GM21786 (cell line): ENCODE data around the gene TTLL6.
"Not testable (repeated sequence)": the region's sequence is repeated elsewhere in the genome, so short reads cannot be mapped to it uniquely, and the experiment has no call there.

Source experiments
- ATAC-seq: cut with Tn5 transposase; IDR thresholded peaks from one replicate; pipeline ENCODE4 v1.9.1; 2021; ENCODE audit not compliant: unreplicated experiment

TTLL6 gene

DNA sequence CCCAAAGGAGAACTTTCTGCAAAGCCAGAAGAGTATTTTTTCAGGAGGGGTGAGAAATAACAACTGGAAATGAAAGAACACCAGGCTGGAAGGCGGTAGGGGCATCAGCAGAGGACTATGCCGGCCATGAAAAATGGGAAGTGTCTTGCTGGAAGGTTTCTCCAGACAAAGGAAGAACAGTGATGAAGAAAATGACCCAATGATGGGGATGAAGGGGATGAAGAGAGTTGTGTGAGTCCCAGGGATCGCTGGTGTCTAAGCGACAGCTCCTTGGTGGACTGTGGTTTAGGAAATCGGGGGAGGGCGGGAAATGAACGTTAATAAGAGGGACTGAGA is 623 bp downstream of the TTLL6 start:
- no peak for ATAC-seq

DNA sequence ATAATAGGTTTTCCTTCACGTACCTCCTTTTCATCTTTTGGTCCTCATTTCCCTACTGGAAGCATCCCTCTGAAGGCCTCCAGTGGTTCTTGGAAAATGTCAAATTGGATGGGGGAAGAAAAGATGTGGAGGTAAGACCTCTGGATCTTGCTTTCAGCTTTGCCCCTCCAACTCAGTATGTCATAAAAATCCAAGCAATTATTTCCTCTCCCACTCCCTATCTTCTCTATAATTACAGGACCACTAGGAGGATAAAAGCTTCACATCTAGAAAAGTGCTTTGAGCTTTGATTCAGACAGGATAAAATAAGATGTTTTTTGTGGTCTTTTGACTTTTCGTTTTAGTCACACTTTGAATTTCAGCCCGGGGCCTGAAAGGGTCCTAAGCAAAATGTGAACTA is 1.7 kb downstream of the TTLL6 start:
- no peak for ATAC-seq

DNA sequence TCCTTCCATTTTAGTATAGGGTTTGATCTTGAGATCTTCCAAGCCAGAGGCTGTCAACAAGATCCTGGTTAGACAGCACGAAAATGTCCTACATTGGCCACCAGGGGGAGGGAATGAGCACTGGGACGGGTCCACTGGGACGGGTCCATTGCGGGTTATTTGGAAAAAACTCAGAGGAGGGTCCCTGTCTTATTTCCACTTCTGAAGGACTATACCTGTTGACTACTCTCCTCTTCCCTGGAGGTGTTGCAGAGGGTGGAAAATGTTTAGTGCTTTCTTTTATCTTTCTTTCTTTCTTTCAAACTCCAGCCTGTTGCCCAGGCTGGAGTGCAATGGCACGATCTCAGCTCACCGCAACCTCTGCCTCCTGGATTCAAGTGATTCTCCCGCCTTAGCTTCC is 2.5 kb downstream of the TTLL6 start:
- ATAC-seq = no peak

DNA sequence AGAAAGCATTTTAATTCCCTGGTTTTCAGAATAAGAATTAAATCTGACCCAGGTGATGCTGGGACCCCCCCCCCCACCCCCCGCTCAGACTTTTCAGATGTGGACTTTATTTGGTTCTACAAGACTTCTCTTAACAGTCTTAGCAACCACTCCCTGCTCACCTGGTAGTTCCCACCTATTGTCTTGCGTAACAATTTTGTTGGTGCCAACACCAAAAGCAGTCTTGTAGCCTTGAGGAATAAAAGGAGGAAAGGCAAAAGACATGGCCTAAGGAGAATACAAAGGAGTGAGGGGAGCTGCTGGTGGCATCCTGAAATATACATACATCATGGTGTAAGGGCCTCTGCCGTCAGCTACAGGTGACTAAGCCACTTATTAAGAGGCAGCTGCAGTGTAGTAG is 5.0 kb downstream of the TTLL6 start:
- no peak for ATAC-seq

DNA sequence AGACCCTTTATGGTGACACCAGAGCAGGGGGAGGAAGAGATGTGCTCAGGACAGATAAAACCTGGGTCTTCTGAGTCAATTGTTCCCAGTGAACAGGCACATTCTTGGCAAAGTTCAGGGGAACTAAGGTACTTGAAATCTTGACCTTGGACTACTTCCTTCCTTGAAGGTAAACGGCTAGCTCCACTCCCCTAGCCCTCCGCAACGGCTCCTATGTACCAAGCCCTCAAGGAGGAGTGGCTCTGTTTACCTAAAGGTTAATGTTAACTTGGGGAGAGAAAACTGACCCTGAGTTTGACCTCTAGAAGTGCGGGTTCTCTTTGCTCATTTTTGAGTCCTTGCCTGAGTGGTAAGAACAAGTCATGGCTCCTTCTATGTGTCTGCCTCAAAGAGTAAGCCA is 7.8 kb downstream of the TTLL6 start:
- no peak for ATAC-seq

DNA sequence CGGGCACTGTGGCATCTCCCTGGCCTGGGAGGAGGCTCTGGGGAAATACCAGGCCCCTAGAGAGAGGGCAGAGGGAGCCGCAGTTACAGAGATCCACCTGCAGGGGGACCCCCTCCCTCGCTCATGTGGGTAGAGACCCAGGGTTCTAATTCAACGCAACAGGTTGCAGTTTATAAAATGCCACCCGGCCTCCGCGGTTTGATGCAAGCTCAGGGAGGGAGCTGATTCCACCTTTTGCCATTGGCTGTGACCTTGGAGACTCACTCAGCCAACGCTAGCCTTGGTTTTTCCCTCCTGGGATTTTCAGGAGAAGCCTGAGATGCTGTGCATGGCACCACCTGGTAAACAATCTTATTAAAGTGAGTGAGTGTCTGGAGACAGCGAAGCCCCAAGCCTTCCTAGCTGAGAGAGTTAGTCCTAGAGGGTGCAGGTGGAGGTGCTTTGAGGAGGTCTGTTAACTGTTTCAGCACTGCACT is 12.1 kb downstream of the TTLL6 start:
- ATAC-seq = no peak

DNA sequence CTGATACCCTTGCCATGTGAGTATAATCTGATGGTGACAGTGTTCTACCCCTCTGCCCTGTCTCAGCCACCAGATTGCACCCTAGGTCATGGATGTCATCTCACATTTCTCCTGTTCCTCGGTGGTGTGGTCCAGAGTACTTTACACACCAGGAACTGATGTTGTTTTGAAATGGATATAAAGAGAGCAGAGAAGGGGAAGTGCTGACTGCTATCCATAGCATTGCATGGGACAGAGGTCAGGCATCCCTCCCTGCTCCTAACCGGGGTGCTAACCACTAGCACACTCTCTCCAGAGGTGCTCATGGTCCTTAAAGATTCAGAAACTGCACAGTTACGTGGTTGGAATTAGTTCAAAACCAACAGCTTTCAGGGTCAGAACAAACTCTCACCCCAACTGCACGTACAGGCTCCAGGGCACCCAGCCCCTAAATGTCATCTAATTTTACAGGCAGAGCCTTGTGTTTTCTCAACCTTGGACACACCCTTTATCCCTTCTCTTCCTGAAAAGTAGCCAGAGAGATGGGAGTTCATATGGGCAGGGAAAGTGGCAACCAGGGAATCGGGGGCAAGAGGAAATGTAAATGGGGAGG is 16.3 kb downstream of the TTLL6 start:
- no peak for ATAC-seq

DNA sequence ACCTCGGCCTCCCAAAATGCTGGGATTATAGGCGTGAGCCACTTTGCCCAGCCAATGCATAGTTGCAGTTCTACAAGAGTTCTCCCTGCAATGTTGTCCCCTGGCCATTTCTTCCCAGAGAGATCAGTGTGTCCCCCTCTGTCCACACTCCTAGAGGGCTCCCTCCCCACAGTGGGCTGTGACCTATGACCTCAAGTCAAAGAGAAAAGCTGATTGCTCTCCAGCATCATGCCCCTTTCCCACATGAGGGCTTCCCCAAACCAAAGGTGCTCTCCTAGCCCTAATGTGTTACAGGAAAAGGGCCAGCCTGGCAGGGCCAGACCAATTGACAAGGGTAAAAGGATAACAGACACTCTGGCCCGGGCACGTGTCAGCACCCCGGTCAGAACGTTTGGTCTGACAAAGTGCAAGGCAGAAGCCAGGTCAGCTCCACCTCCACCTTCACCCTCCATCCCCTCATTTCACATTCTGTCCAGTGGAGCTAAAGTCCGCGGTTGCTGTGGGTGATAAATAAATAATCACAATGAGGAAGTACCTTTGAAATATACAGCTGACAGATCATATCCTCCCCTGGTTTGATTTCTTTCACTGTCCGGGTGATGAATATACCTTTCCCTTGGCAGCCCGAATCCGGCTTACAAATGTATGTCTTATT is 17.8 kb downstream of the TTLL6 start:
- no peak for ATAC-seq

DNA sequence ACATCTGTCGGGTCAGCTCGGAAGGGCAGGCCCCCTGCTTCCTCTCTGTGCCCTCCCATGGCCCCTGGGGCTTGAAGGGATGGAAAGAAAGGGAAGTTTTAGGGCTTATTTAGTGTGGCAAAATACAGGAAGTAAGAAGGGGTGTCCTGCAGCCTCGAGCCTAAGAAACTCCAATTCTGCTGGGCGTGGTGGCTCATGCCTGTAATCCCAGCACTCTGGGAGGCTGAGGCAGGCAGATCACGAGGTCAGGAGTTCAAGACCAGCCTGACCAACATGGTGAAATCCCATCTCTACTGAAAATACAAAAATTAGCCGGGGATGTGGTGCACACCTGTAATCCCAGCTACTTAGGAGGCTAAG is 20.9 kb downstream of the TTLL6 start:
- not testable (repeated sequence) for ATAC-seq

DNA sequence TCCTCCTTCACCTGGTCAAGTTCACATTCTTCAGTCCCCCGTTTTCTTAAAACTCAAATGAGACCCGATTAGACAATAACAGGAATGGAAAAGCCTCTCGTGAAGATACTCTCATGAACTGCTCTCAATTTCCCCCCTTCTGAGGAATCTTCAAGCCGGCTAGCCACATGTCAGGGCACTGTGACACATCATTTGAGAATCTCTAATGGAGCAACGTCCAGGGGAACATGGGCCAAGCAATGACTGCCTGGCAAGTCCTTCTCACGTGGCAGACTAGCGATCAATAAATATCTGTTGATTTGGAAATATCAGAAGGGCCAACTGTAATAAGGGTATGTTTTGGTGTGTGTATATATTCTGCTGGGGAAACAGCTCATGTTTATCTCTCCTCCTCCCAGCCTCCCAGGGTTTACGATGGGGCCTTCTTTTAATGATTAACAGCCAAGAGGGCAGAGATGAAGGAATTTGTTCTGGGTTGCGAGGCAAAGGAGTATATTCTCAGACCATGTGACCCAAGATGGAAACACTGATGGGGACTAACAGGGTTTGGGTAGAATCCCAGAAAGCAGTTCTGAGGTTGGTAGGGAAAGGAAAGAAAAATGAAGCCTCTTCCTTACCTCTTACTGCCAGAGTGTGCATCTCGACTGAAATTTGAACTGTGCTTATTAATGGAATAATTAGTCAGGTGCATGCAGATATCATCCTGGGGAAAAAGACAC is 21.4 kb downstream of the TTLL6 start:
- ATAC-seq = no peak

DNA sequence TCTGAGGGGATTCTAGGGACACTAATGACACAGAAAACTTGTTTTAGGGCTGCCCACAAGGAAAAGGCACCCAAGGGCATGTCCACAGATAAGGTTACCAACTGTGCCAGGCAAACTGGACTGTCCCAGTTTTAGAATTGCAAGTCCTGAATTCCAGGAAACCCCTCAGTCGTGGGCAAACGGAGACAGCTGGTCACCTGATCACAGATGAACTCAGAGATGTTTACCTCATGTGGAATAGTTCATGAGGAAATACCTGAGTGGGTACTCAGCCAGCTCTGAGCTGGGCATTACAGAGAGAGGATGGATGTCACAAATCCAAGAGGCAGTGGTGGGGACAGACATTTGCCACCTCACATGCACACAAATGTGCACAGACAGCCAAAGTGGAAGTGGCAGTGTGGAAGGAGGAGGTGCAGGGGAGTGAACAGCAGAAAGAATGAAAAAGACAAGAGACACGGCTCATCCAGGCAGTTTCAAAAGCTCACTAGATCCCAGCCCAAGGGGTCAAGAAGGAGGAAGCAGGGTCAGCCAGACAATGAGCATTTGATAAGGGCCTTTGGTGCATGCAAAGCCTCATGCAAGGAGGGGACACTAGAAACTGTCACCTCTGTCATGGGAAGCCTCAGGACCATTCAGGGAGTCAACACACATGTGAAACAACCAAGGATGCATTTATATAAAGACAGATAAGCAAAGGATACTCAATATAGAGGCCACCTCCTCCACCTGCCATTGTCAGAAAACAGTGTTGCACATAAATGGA is 24.8 kb downstream of the TTLL6 start:
- no peak for ATAC-seq

DNA sequence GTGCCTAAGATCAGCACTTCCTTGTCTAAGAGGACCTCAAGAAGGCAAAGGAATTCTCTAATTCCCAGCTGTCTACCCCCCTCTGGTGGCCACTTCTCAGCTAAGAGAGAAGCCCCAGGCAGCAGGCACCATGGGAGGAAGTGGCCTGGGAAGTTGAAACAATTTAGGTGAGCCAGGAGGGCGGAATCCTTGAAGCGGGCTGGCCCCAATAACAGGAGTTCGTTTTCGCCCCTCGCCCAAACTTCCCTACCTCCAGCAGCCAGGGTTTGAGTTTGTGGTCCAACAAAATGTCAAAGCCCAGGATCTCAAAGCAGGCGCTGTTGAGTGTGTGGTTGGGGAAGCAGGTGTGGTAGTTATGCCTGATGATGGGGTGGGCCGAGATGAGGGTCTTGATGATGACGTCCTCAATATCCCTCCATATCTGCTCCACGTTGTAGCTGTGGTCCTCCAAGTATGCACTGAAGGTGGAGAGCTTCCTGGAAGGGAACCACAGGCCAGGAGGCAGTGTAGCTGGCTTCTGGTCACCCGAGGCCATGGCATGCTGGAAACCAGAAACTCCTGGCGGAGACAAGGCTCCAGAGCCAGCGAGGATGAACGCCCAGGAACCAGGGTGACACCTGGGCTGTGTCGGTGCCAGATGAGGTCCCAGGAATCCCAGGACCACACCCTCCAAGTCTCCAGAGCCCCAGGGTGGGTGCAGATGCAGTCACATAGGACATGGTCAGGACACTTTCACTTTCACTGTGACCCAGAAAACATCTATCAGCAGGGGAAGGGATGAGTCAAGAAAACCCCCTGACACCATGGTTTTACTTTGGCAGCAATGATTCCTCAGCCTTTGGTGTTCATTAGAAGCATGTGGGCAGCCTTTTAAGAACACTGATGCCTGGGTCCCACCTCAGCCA is 25.6 kb downstream of the TTLL6 start:
- no peak for ATAC-seq

DNA sequence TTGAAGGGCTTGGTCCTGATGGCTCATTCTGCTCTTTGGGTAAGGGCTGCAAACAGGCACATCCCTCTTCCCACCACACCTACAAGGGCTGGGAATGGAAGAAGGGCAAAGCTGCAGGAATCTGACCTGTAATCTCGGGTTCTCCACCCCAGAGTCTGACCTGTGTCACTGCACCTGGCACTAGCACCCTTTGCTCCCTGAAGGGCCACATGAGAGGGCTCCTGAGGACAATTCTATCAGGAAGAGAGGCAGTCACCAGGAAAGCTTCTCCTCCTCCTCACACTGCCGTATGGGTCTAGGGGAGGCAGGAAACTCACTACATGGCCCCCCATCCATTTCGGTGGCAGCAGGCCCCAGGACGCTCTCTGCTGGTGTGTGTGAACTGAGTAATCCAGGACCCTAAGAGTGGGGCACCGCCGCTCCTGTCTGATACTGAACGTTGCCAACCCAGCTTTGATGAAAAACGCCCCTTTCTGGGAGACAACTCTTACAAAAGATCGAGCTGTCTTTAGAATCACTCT is 26.4 kb downstream of the TTLL6 start:
- ATAC-seq = no peak

DNA sequence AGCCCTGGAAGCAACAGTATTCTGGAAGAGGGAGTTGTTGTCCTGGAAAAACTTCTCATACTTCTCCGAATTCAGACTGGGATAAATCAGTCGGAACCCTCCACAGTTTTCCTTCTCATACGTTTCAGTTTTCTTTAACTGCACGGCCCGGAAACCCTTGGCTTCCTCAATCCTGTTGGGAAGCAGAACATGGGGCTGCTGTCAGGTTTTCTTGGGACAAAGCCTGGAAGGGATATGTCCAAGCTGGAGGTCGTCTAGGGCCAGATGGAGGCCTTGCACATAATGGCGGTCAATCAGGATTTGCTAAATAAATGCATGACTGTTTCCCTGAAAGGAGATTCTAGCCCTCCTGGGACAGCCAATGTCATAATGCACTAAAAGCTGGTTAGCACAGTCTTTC is 29.2 kb downstream of the TTLL6 start:
- ATAC-seq = no peak

DNA sequence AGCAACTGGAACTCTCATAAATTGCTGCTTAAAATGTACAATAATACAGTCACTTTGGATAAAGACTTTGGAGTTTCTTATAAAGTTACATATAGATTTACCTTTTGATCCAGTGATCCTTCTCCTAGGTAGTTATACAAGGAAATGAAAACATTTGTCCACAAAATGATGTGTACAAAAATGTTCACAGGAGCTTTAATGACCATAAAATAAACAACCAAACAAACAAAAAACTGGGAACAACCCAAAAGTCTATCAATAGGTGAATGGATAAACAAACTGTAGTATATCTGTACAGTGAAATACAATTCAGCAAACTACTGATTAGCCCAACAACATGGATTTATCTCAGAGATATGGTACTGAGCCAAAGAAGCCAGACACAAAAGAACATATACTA is 37.6 kb downstream of the TTLL6 start:
- no peak for ATAC-seq

DNA sequence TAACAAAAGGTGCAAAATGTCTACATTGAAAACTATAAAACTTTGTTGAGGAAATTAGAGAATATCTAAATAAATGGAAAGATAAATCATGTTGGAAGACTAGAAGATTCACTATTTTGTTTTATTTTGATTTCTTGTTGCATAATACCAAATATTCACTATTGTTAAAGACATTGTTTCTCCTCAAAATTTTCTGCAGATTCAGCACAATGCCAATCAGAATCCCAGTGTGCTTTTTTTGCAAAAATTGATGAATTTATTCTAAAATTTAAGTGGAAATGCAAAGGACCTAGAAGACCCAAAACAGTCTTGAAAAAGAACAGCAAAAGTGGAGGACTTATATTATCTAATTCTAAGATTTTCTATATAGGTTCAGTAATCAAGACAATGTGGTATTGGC is 40.4 kb downstream of the TTLL6 start:
- no peak for ATAC-seq

DNA sequence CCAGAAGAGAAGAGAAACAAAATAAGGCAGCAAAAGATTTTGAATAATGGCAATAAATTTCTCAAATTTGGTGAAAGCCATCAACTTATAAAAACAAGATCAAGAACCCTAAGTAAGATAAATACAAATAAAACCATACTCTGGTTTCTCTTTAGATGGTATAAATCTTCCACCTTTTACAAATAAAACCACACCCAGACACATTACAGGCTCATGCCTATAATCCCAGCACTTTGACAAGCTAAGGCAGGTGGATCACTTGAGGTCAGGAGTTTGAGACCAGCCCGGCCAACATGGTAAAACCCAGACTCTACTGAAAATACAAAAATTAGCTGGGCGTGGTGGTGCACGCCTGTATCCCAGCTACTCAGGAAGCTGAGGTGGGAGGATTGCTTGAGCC is 43.8 kb downstream of the TTLL6 start:
- no peak for ATAC-seq

DNA sequence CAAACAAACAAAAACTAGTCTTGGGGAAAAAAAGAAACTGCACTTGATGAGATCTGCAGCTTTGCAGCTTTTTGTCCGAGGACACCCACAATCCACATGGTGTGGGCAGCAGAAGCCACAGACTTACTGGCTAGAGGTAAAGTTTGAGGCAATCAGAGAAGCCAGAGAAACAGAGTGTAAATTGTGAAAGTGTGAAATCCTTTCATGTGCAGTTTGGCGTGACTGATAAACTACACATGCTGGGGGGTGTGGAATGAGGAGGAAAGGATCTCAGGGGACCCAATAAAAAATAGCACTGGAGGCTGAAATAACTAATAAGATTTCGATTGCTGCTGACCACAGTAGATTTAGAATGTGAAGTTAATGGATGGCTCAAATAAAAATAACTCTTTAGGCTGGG is 46.1 kb downstream of the TTLL6 start:
- no peak for ATAC-seq

DNA sequence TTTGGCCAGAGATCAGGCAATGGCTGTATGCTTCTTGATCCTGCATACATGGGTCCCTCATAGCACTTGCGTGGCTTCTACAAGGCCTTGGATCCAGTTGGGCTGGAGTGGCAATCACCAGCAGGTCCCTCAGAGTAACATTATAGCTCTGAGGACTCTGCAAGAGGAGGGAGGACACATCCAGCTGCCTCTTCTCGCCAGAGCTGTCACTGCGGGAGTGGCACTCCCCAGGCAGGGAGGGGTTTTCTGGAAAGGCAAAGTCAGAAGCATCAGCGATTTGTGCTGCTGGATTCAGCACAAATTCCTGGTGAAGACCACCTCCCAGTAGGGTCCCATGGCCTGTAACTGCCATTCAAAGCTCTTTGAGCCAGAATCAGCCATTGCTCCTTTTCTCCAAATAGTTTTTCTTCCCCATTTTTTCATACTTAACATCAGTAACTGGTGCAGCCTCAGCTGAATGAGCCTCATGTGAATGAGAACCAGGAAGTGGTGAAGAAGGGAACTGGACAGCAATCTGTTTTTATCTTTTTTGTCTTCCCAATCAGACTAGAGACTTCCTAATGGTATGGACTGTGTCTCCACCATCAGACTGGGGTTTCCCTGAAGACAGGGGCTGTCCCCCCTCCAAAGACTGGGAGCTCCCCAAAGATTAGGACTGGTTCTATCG is 47.9 kb downstream of the TTLL6 start:
- ATAC-seq = no peak

DNA sequence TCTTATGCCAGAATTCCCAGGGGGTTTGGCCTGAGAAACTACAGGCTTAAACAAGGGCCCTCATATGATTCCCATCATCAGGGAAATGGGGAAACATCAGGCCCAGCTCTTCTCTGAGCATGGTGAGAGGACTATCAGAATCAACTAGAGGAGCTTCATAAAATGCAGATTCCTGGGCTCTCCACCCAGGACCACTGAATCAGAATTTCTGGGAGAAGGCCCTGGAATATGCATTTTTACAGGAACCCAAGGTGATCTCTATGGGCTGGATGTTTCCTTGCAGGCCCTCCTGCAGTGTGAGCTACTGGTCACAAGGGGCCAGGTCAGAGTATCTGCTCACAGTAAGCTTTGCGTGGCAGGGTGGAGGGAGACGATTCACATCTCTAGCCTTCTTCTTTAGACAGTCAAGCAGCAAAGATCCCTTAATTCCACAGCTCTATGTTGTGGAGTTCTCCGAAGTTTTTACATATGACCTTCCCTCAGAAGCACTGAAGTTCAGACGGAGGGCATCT is 49.7 kb downstream of the TTLL6 start:
- no peak for ATAC-seq
